GM12878 (cell line): ENCODE data around the gene SCYL1. TPM values are rescaled to one million over a fixed set of nuclear protein-coding genes. Genes with fewer than 3 reads are reported as not detected.
A peak's percentile ranks its signal among the peaks of the same experiment; 100 is the strongest.

Experiments used
- BCLAF1 ChIP-seq: fragments of 450-650 bp; IDR thresholded peaks from 2 replicates; pipeline ENCODE4 v1.6.1; 2017; ENCODE audit warnings: antibody characterized with exemption, mild to moderate bottlenecking, moderate library complexity
- CREB1 ChIP-seq: IDR thresholded peaks from 2 replicates; pipeline ENCODE4 v1.6.1; 2012; ENCODE audit warnings: low read depth, mild to moderate bottlenecking, inconsistent platforms
- EP300 ChIP-seq, 2 experiments: fragments of 150-350 bp in 1 of 2; IDR thresholded peaks; 2 replicates each; pipeline ENCODE4 v1.6.1; 2011 to 2012; ENCODE audit warnings: low read depth in 2 of 2, low read length in 2 of 2, borderline replicate concordance in 1 of 2, improper control_type of control experiment in 1 of 2, inconsistent platforms in 1 of 2; ENCODE audit not compliant: control insufficient read depth in 1 of 2
- FOXM1 ChIP-seq: IDR thresholded peaks from 2 replicates; pipeline ENCODE4 v1.6.1; 2012; ENCODE audit warnings: low read depth, mild to moderate bottlenecking, inconsistent platforms, low read length, moderate library complexity
- GATAD2B ChIP-seq: fragments of 450-650 bp; conservative IDR thresholded peaks from 2 replicates; pipeline ENCODE4 v1.6.1; 2017; ENCODE audit warnings: low read depth, mild to moderate bottlenecking, moderate library complexity
- HDGF ChIP-seq: fragments of 450-650 bp; IDR thresholded peaks from 2 replicates; pipeline ENCODE4 v1.6.1; 2016; ENCODE audit warnings: antibody characterized with exemption
- IKZF1 ChIP-seq: fragments of 450-650 bp; conservative IDR thresholded peaks from 2 replicates; pipeline ENCODE4 v1.6.1; 2017; ENCODE audit warnings: antibody characterized with exemption, mild to moderate bottlenecking
- KLF5 ChIP-seq: fragments of 450-650 bp; IDR thresholded peaks from 2 replicates; pipeline ENCODE4 v1.6.1; 2014; ENCODE audit warnings: mild to moderate bottlenecking; ENCODE audit not compliant: partially characterized antibody
- MEF2B ChIP-seq: fragments of 450-650 bp; IDR thresholded peaks from 2 replicates; pipeline ENCODE4 v1.6.1; 2018; ENCODE audit warnings: mild to moderate bottlenecking, moderate library complexity; ENCODE audit not compliant: partially characterized antibody, poor library complexity, severe bottlenecking
- MYC ChIP-seq: IDR thresholded peaks from 2 replicates; pipeline ENCODE4 v1.6.1; 2011; ENCODE audit warnings: mild to moderate bottlenecking, low read length, moderate library complexity, inconsistent platforms; ENCODE audit not compliant: insufficient read depth, insufficient replicate concordance, insufficient read length, severe bottlenecking
- PAX5 ChIP-seq: IDR thresholded peaks from 2 replicates; pipeline ENCODE4 v1.6.1; 2011; ENCODE audit warnings: low read depth, low read length, borderline replicate concordance
- PML ChIP-seq: IDR thresholded peaks from 2 replicates; pipeline ENCODE4 v1.6.1; 2012; ENCODE audit warnings: low read length, inconsistent platforms
- RAD21 ChIP-seq: IDR thresholded peaks from 2 replicates; pipeline ENCODE4 v1.6.1; 2011; ENCODE audit warnings: mild to moderate bottlenecking, low read depth, low read length, moderate library complexity; ENCODE audit not compliant: insufficient read depth
- RCOR1 ChIP-seq: conservative IDR thresholded peaks from 2 replicates; pipeline ENCODE4 v1.6.1; 2012; ENCODE audit warnings: low read depth, low read length, improper control_type of control experiment
- SP1 ChIP-seq: IDR thresholded peaks from one replicate; pipeline ENCODE4 v1.6.1; 2011; ENCODE audit warnings: low read depth, low read length
- SRF ChIP-seq, 2 experiments: IDR thresholded peaks; 2 replicates each; pipeline ENCODE4 v1.6.1; 2011; ENCODE audit warnings: low read depth in 2 of 2, low read length in 2 of 2, mild to moderate bottlenecking in 1 of 2, moderate library complexity in 1 of 2
- polyA plus RNA-seq, 11 experiments: library from polyadenylated mRNA; depleted of rRNA in 4 of 11; unstranded in 6 of 11; stranded (reverse) in 5 of 11; fragments of >200 nt; fragmentation: Nextera tagmentation in 4 of 11; fragmentation: Illumina TruSeq in 1 of 11; extraction: Ambion mirVana in 4 of 11; extraction: Trizol in 1 of 11; gene quantifications; 1 replicate in 1 of 11; 2 replicates in 10 of 11; pipeline versions ENCODE4 v1.2.1 to v1.2.3, GENCODE V29; 2011 to 2016; ENCODE audit warnings: inconsistent platforms in 2 of 11, missing spikeins in 2 of 11, low read depth in 1 of 11
- total RNA-seq, 4 experiments: library from RNA; depleted of rRNA in 3 of 4; stranded (reverse); fragments of >200 nt in 3 of 4; fragmentation: Illumina TruSeq in 1 of 4; extraction: Trizol in 1 of 4; gene quantifications; 2 replicates each; pipeline versions ENCODE4 v1.2.1 to v1.2.3, GENCODE V29; 2013 to 2021
- TF ChIP-seq, protein P1 (sequence below): IDR thresholded peaks from 2 replicates; pipeline ENCODE4 v1.6.1; 2011; ENCODE audit warnings: low read depth, mild to moderate bottlenecking, low read length, moderate library complexity, borderline replicate concordance; ENCODE audit errors: extremely low read depth
- TF ChIP-seq, protein P2 (sequence below): fragments of 450-650 bp; IDR thresholded peaks from 2 replicates; pipeline ENCODE4 v1.6.1; 2018; ENCODE audit warnings: borderline replicate concordance, mild to moderate bottlenecking; ENCODE audit not compliant: partially characterized antibody
- TF ChIP-seq, protein P3 (sequence below): fragments of 450-650 bp; formaldehyde crosslinking; IDR thresholded peaks from 2 replicates; pipeline ENCODE4 v1.4.0; 2020; ENCODE audit warnings: mild to moderate bottlenecking, moderate library complexity

SCYL1 gene
- total and polyA plus RNA-seq, 10 of the 15 experiments (the other 5 are each of a cell fraction or from before 2014, with no cell fraction given): 0.80 to 82.7 (median 51.2) TPM

GRCh38 chr11:65477149-65477965, 47.5 kb upstream of the SCYL1 start (continued):
- TF ChIP-seq GATAD2B (peak; percentile 93), PAX5 (no peak), BCLAF1 (no peak), HDGF (peak; percentile 53), IKZF1 (peak; percentile 98), RCOR1 (0 out of 2 replicates have a peak, but pooled peaks have one; percentile 59), FOXM1 (no peak), MYC (no peak), PML (peak; percentile 88; the same call in 1 of the 2 replicates), RAD21 (no peak), EP300 (IDR thresholded peaks at IDR 0.05; ENCODE audit: borderline replicate concordance in 1 of 2, control insufficient read depth in 1 of 2, low read depth in 2 of 2, low read length in 2 of 2) (0 out of 4 replicates have a peak, but pooled peaks of 1 of the 2 experiments have one; percentile 26), SRF (IDR thresholded peaks at IDR 0.05; ENCODE audit: low read depth in 2 of 2, low read length in 2 of 2) (no peak; a peak in 1 of 4 replicates), CREB1 (peak; percentile 21; the same call in 1 of the 2 replicates), MEF2B (peak; percentile 45), SP1 (no peak), KLF5 (peak; percentile 65)
- TF ChIP-seq, protein P1, sequence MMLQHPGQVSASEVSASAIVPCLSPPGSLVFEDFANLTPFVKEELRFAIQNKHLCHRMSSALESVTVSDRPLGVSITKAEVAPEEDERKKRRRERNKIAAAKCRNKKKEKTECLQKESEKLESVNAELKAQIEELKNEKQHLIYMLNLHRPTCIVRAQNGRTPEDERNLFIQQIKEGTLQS: peak; percentile 85; the same call in 1 of the 2 replicates
- TF ChIP-seq, protein P2, sequence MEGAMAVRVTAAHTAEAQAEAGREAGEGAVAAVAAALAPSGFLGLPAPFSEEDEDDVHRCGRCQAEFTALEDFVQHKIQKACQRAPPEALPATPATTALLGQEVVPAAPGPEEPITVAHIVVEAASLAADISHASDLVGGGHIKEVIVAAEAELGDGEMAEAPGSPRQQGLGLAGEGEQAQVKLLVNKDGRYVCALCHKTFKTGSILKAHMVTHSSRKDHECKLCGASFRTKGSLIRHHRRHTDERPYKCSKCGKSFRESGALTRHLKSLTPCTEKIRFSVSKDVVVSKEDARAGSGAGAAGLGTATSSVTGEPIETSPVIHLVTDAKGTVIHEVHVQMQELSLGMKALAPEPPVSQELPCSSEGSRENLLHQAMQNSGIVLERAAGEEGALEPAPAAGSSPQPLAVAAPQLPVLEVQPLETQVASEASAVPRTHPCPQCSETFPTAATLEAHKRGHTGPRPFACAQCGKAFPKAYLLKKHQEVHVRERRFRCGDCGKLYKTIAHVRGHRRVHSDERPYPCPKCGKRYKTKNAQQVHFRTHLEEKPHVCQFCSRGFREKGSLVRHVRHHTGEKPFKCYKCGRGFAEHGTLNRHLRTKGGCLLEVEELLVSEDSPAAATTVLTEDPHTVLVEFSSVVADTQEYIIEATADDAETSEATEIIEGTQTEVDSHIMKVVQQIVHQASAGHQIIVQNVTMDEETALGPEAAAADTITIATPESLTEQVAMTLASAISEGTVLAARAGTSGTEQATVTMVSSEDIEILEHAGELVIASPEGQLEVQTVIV: peak; percentile 6
- TF ChIP-seq, protein P3, sequence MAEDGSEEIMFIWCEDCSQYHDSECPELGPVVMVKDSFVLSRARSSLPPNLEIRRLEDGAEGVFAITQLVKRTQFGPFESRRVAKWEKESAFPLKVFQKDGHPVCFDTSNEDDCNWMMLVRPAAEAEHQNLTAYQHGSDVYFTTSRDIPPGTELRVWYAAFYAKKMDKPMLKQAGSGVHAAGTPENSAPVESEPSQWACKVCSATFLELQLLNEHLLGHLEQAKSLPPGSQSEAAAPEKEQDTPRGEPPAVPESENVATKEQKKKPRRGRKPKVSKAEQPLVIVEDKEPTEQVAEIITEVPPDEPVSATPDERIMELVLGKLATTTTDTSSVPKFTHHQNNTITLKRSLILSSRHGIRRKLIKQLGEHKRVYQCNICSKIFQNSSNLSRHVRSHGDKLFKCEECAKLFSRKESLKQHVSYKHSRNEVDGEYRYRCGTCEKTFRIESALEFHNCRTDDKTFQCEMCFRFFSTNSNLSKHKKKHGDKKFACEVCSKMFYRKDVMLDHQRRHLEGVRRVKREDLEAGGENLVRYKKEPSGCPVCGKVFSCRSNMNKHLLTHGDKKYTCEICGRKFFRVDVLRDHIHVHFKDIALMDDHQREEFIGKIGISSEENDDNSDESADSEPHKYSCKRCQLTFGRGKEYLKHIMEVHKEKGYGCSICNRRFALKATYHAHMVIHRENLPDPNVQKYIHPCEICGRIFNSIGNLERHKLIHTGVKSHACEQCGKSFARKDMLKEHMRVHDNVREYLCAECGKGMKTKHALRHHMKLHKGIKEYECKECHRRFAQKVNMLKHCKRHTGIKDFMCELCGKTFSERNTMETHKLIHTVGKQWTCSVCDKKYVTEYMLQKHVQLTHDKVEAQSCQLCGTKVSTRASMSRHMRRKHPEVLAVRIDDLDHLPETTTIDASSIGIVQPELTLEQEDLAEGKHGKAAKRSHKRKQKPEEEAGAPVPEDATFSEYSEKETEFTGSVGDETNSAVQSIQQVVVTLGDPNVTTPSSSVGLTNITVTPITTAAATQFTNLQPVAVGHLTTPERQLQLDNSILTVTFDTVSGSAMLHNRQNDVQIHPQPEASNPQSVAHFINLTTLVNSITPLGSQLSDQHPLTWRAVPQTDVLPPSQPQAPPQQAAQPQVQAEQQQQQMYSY (CRISPR knock-in tag): peak; percentile 88
